ENCODE measurements around the gene ADGRD1. TPM values are rescaled to one million over a fixed set of nuclear protein-coding genes. Genes with fewer than 3 reads are reported as not detected.

The ADGRD1 gene
- total RNA-seq, 1 donor from 2014 or later, result 4.0 TPM

GRCh38 chr12:130965668-130966067 is 12.0 kb downstream of the ADGRD1 start:
- Mint-ChIP-seq H3K4me3 (ENCODE audit: low read depth) (no peak overlapping the region), H3K4me1 (ENCODE audit: low read depth) (peaks cover 7% of the 10 kb centered on the region), H3K9me3 (ENCODE audit: low read depth) (peaks cover 3% of the 10 kb centered on the region), H3K27ac (no peak overlapping the region), H3K36me3 (ENCODE audit: insufficient read depth) (no peaks in the 10 kb centered on the region), H3K27me3 (no peaks in the 10 kb centered on the region)
- TF ChIP-seq CTCF (IDR thresholded peaks at IDR 0.05; ENCODE audit: unreplicated experiment), result no peak
- no peak for DNase-seq (ENCODE audit: low spot score, unreplicated experiment)

- TF ChIP-seq CTCF (IDR thresholded peaks at IDR 0.05; ENCODE audit: unreplicated experiment), result no peak
- peaks cover 11% of the 10 kb centered on the region for H3K4me1 Mint-ChIP-seq (ENCODE audit: low read depth)
- no peaks in the 10 kb centered on the region for H3K27me3 Mint-ChIP-seq
- H3K36me3 Mint-ChIP-seq (ENCODE audit: insufficient read depth), result no peaks in the 10 kb centered on the region
- H3K9me3 Mint-ChIP-seq (ENCODE audit: low read depth), result peaks cover 3% of the 10 kb centered on the region
- no peak for DNase-seq (ENCODE audit: low spot score, unreplicated experiment)
- H3K4me3 Mint-ChIP-seq (ENCODE audit: low read depth), result no peak overlapping the region
- H3K27ac Mint-ChIP-seq, result no peak overlapping the region
Observed at GRCh38 chr12:130966443-130967030, 12.8 kb downstream of the ADGRD1 start.

GRCh38 chr12:130967636-130968035 is 13.9 kb downstream of the ADGRD1 start:
- H3K9me3 Mint-ChIP-seq (ENCODE audit: low read depth), result peaks cover under 1% of the 10 kb centered on the region
- no peaks in the 10 kb centered on the region for H3K36me3 Mint-ChIP-seq (ENCODE audit: insufficient read depth)
- H3K27ac Mint-ChIP-seq, result no peak overlapping the region
- no peak for TF ChIP-seq CTCF (IDR thresholded peaks at IDR 0.05; ENCODE audit: unreplicated experiment)
- no peaks in the 10 kb centered on the region for H3K27me3 Mint-ChIP-seq
- H3K4me3 Mint-ChIP-seq (ENCODE audit: low read depth), result no peak overlapping the region
- peaks cover 18% of the 10 kb centered on the region for H3K4me1 Mint-ChIP-seq (ENCODE audit: low read depth)
- DNase-seq (ENCODE audit: low spot score, unreplicated experiment), result no peak

- no peaks in the 10 kb centered on the region for H3K36me3 Mint-ChIP-seq (ENCODE audit: insufficient read depth)
- DNase-seq (ENCODE audit: low spot score, unreplicated experiment), result no peak
- H3K4me3 Mint-ChIP-seq (ENCODE audit: low read depth), result no peak overlapping the region
- TF ChIP-seq CTCF (IDR thresholded peaks at IDR 0.05; ENCODE audit: unreplicated experiment), result no peak
- H3K4me1 Mint-ChIP-seq (ENCODE audit: low read depth), result peaks cover 18% of the 10 kb centered on the region
- no peaks in the 10 kb centered on the region for H3K27me3 Mint-ChIP-seq
- no peak overlapping the region for H3K27ac Mint-ChIP-seq
- H3K9me3 Mint-ChIP-seq (ENCODE audit: low read depth), result no peaks in the 10 kb centered on the region
Observed at GRCh38 chr12:130968611-130969010, 14.9 kb downstream of the ADGRD1 start.

- no peak overlapping the region for H3K4me3 Mint-ChIP-seq (ENCODE audit: low read depth)
- H3K27ac Mint-ChIP-seq, result no peak overlapping the region
- peaks cover 18% of the 10 kb centered on the region for H3K4me1 Mint-ChIP-seq (ENCODE audit: low read depth)
- no peaks in the 10 kb centered on the region for H3K36me3 Mint-ChIP-seq (ENCODE audit: insufficient read depth)
- DNase-seq (ENCODE audit: low spot score, unreplicated experiment), result no peak
- TF ChIP-seq CTCF (IDR thresholded peaks at IDR 0.05; ENCODE audit: unreplicated experiment), result no peak
- H3K27me3 Mint-ChIP-seq, result no peaks in the 10 kb centered on the region
- H3K9me3 Mint-ChIP-seq (ENCODE audit: low read depth), result no peaks in the 10 kb centered on the region
Observed at GRCh38 chr12:130969223-130969622, 15.5 kb downstream of the ADGRD1 start.
